ENCODE measurements around the gene RDM1.

RDM1 gene

GRCh38 chr17:35909408-35909807, 21.2 kb downstream of the RDM1 start:
- H3K4me3 ChIP-seq (ENCODE audit: low read length): no peak overlapping the region
- no peak overlapping the region for H3K9ac ChIP-seq (ENCODE audit: low read length)
- H3K9me2 ChIP-seq (replicated peaks; ENCODE audit: insufficient read depth, low read length): no peaks in the 10 kb centered on the region
- no peaks in the 10 kb centered on the region for H3K4me1 ChIP-seq (ENCODE audit: low read length)
- no peaks in the 10 kb centered on the region for H3K9me3 ChIP-seq (replicated peaks; ENCODE audit: insufficient read depth, low read length)
- no peaks in the 10 kb centered on the region for H3K79me2 ChIP-seq (ENCODE audit: low read length)
- no peak overlapping the region for H3K27ac ChIP-seq (ENCODE audit: low read length)
- H3K27me3 ChIP-seq (replicated peaks; ENCODE audit: insufficient read depth, low read length): no peaks in the 10 kb centered on the region
- H3K4me2 ChIP-seq (ENCODE audit: low read depth, low read length): no peak overlapping the region
- DNase-seq: no peak
- no peaks in the 10 kb centered on the region for H4K20me1 ChIP-seq (ENCODE audit: insufficient read depth, low read length)
- TF ChIP-seq CTCF (IDR thresholded peaks at IDR 0.05; ENCODE audit: low read length) (no peak), EZH2 (optimal IDR thresholded peaks at IDR 0.05; ENCODE audit: low read depth, low read length) (no peak), EZH2phosphoT487 (IDR thresholded peaks at IDR 0.05; ENCODE audit: low read length) (no peak)
- no peaks in the 10 kb centered on the region for H3F3A ChIP-seq (ENCODE audit: insufficient read depth, low read length)
- no peak overlapping the region for H2AFZ ChIP-seq (ENCODE audit: low read length)
- H3K36me3 ChIP-seq (replicated peaks; ENCODE audit: insufficient read depth, low read length): no peaks in the 10 kb centered on the region

- no peaks in the 10 kb centered on the region for H3K9me2 ChIP-seq (replicated peaks; ENCODE audit: insufficient read depth, low read length)
- no peak for DNase-seq
- H2AFZ ChIP-seq (ENCODE audit: low read length): no peak overlapping the region
- no peaks in the 10 kb centered on the region for H3K79me2 ChIP-seq (ENCODE audit: low read length)
- H3F3A ChIP-seq (ENCODE audit: insufficient read depth, low read length): no peaks in the 10 kb centered on the region
- no peak overlapping the region for H3K4me2 ChIP-seq (ENCODE audit: low read depth, low read length)
- no peak overlapping the region for H3K4me3 ChIP-seq (ENCODE audit: low read length)
- H3K36me3 ChIP-seq (replicated peaks; ENCODE audit: insufficient read depth, low read length): no peaks in the 10 kb centered on the region
- H3K9me3 ChIP-seq (replicated peaks; ENCODE audit: insufficient read depth, low read length): no peaks in the 10 kb centered on the region
- no peaks in the 10 kb centered on the region for H4K20me1 ChIP-seq (ENCODE audit: insufficient read depth, low read length)
- no peak overlapping the region for H3K27ac ChIP-seq (ENCODE audit: low read length)
- no peak for TF ChIP-seq EZH2phosphoT487 (IDR thresholded peaks at IDR 0.05; ENCODE audit: low read length)
- TF ChIP-seq CTCF (IDR thresholded peaks at IDR 0.05; ENCODE audit: low read length): no peak
- TF ChIP-seq EZH2 (optimal IDR thresholded peaks at IDR 0.05; ENCODE audit: low read depth, low read length): no peak
- H3K4me1 ChIP-seq (ENCODE audit: low read length): no peaks in the 10 kb centered on the region
- no peak overlapping the region for H3K9ac ChIP-seq (ENCODE audit: low read length)
- no peaks in the 10 kb centered on the region for H3K27me3 ChIP-seq (replicated peaks; ENCODE audit: insufficient read depth, low read length)
Observed at GRCh38 chr17:35907691-35908090, 22.9 kb downstream of the RDM1 start.

GRCh38 chr17:35906926-35907637, 23.5 kb downstream of the RDM1 start:
- H3K4me3 ChIP-seq (ENCODE audit: low read length): no peak overlapping the region
- H3K9me3 ChIP-seq (replicated peaks; ENCODE audit: insufficient read depth, low read length): no peaks in the 10 kb centered on the region
- peak; percentile 1 for DNase-seq
- no peak overlapping the region for H3K27ac ChIP-seq (ENCODE audit: low read length)
- no peaks in the 10 kb centered on the region for H3K9me2 ChIP-seq (replicated peaks; ENCODE audit: insufficient read depth, low read length)
- H4K20me1 ChIP-seq (ENCODE audit: insufficient read depth, low read length): no peaks in the 10 kb centered on the region
- H3K79me2 ChIP-seq (ENCODE audit: low read length): no peaks in the 10 kb centered on the region
- TF ChIP-seq EZH2phosphoT487 (IDR thresholded peaks at IDR 0.05; ENCODE audit: low read length) (no peak), CTCF (IDR thresholded peaks at IDR 0.05; ENCODE audit: low read length) (no peak), EZH2 (optimal IDR thresholded peaks at IDR 0.05; ENCODE audit: low read depth, low read length) (no peak)
- no peak overlapping the region for H3K9ac ChIP-seq (ENCODE audit: low read length)
- H3K36me3 ChIP-seq (replicated peaks; ENCODE audit: insufficient read depth, low read length): no peaks in the 10 kb centered on the region
- no peaks in the 10 kb centered on the region for H3F3A ChIP-seq (ENCODE audit: insufficient read depth, low read length)
- H3K4me2 ChIP-seq (ENCODE audit: low read depth, low read length): no peak overlapping the region
- no peaks in the 10 kb centered on the region for H3K4me1 ChIP-seq (ENCODE audit: low read length)
- no peak overlapping the region for H2AFZ ChIP-seq (ENCODE audit: low read length)
- no peaks in the 10 kb centered on the region for H3K27me3 ChIP-seq (replicated peaks; ENCODE audit: insufficient read depth, low read length)

Measured in MM.1S (cell line).